ENCODE measurements around the gene ABHD17B.

DNA sequence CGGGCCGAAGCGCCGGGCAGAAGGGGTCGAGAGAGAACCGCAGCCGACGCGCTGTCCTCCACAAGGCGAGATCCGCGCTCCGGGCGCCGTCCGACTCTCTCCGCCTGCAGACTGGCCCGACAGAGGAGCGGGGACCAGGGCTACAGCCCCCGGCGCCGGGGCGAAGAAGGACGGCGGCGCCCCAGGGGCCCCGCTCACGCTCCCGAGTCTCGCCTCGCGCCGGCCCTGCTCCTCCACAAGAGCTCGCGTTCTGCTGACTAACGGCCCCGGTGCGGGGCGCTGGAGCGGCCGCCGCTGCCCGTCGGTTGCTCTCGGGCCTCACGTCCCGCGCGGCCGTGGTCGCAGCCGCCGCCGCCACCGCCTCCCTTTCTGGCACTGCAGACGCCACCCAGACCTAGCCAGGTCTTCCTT, 338 bp downstream of the ABHD17B start:
- TF ChIP-seq CTCF (IDR thresholded peaks at IDR 0.05), result no peak
- no peak for TF ChIP-seq POLR2A (IDR thresholded peaks at IDR 0.05)
